Naive thymus-derived CD4-positive, alpha-beta T cell (primary cell): ENCODE measurements around the gene ACKR3. TPM values are rescaled to one million over a fixed set of nuclear protein-coding genes. Genes with fewer than 3 reads are reported as not detected.

Source experiments
- ATAC-seq: fragments of 150-1000 bp; cut with Tn5 transposase; 2 replicates; pipeline ENCODE4 v1.10.0; 2021; ENCODE audit warnings: mild to moderate bottlenecking, moderate library complexity
- CTCF ChIA-PET: fragments of 350-600 bp; sonication (Branson Sonifier 250); formaldehyde crosslinking; loops from one replicate; lab custom pipeline; 2021; ENCODE audit warnings: antibody characterized with exemption; lab: Charles Lee
- POLR2A ChIA-PET: fragments of 350-600 bp; sonication (Branson Sonifier 250); formaldehyde crosslinking; loops from one replicate; lab custom pipeline; 2021; ENCODE audit warnings: antibody characterized with exemption, inconsistent platforms; lab: Charles Lee
- DNase-seq, 9 donors: peaks; one replicate each; pipeline versions ENCODE4 v3.0.0 to v3.0.0-alpha.2; 2020 to 2022; ENCODE audit warnings: mixed read lengths in 1 of 9
- H3K27ac ChIP-seq: one replicate; pipeline ENCODE4 v1.7.0; 2013; ENCODE audit warnings: mild to moderate bottlenecking, low read depth, low read length, moderate library complexity
- H3K27me3 ChIP-seq, 2 donors: one replicate each; pipeline ENCODE4 v1.7.0; 2013; ENCODE audit warnings: low read length in 2 of 2, mild to moderate bottlenecking in 2 of 2, moderate library complexity in 2 of 2; ENCODE audit not compliant: control insufficient read depth in 2 of 2, insufficient read depth in 2 of 2
- H3K36me3 ChIP-seq, 3 experiments: 1 replicate in 2 of 3; 2 replicates in 1 of 3; pipeline ENCODE4 v1.7.0; 2013; ENCODE audit warnings: low read length in 3 of 3, mild to moderate bottlenecking in 3 of 3, moderate library complexity in 1 of 3; ENCODE audit not compliant: insufficient read depth in 3 of 3, control insufficient read depth in 2 of 3
- H3K4me1 ChIP-seq, 2 donors: one replicate each; pipeline ENCODE4 v1.7.0; 2013; ENCODE audit warnings: low read length in 2 of 2, mild to moderate bottlenecking in 2 of 2, moderate library complexity in 1 of 2; ENCODE audit not compliant: control insufficient read depth in 2 of 2, insufficient read depth in 2 of 2
- H3K4me3 ChIP-seq: 2 replicates; pipeline ENCODE4 v1.7.0; 2013; ENCODE audit warnings: mild to moderate bottlenecking, low read length
- H3K9me3 ChIP-seq, 3 experiments: 1 replicate in 2 of 3; 2 replicates in 1 of 3; pipeline ENCODE4 v1.7.0; 2013; ENCODE audit warnings: low read length in 3 of 3; ENCODE audit not compliant: control insufficient read depth in 2 of 3
- H3K27ac Mint-ChIP-seq, 9 donors: one replicate each; pipeline ENCODE4 v1.8.0; 2020 to 2022; ENCODE audit warnings: mixed read lengths in 9 of 9, mild to moderate bottlenecking in 8 of 9, moderate library complexity in 5 of 9, inconsistent platforms in 2 of 9
- H3K27me3 Mint-ChIP-seq, 5 donors: one replicate each; pipeline ENCODE4 v1.8.0; 2021 to 2022; ENCODE audit warnings: mixed read lengths in 5 of 5, mild to moderate bottlenecking in 1 of 5
- H3K36me3 Mint-ChIP-seq, 5 donors: one replicate each; pipeline ENCODE4 v1.8.0; 2020 to 2022; ENCODE audit warnings: mixed read lengths in 5 of 5, mild to moderate bottlenecking in 3 of 5, inconsistent platforms in 1 of 5
- H3K4me1 Mint-ChIP-seq, 7 donors: one replicate each; pipeline ENCODE4 v1.8.0; 2020 to 2022; ENCODE audit warnings: mixed read lengths in 7 of 7, mild to moderate bottlenecking in 3 of 7, inconsistent platforms in 1 of 7
- H3K4me3 Mint-ChIP-seq, 10 donors: one replicate each; pipeline ENCODE4 v1.8.0; 2020 to 2022; ENCODE audit warnings: mild to moderate bottlenecking in 10 of 10, mixed read lengths in 10 of 10, moderate library complexity in 6 of 10, inconsistent platforms in 2 of 10
- H3K9me3 Mint-ChIP-seq, 11 donors: one replicate each; pipeline ENCODE4 v1.8.0; 2020 to 2022; ENCODE audit warnings: mixed read lengths in 11 of 11, mild to moderate bottlenecking in 4 of 11, inconsistent platforms in 1 of 11, moderate library complexity in 1 of 11
- intact Hi-C, 2 donors: fragments of 100-400 bp; cut with micrococcal nuclease; formaldehyde crosslinking; loops; one replicate each; pipeline ENCODE4 v1.15.1; 2023
- polyA plus RNA-seq, 2 donors: library from polyadenylated mRNA; unstranded; fragments of 300-500 nt; fragmentation: Illumina TruSeq; gene quantifications; one replicate each; pipeline ENCODE4 v1.2.3, GENCODE V29; 2021
- total RNA-seq, 6 experiments: library from RNA in 5 of 6; stranded (reverse) in 5 of 6; gene quantifications; 1 replicate in 5 of 6; 2 replicates in 1 of 6; pipeline ENCODE4 v1.2.3 and lab custom pipeline; 2021 to 2026

ACKR3 gene
- total and polyA plus RNA-seq, 7 experiments from 2014 or later: 2.8 to 6.2 (median 4.1) TPM

DNA sequence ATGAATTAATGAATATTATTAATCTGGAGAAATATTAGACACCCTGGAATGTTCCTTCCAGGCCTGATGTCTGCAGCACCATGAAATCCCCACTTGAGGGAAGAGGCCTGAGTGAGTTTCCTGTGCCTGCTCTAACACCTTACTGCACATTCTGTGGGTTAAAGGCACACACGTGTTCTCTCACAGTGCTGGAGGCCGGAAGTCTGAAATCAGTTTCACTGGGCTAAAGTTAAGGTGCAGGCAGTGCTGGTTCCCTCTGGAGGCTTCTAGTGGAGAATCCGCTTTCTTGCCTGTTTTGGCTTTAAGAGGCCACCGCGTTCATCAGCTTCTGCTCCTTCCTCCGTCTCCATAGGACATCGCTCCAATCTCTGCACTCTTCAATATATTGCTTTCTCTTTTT lies 48.7 kb downstream of the ACKR3 start:
- ATAC-seq: peak; percentile 28

GRCh38 chr2:236619910-236620612 lies 50.4 kb downstream of the ACKR3 start:
- Histone ChIP-seq H3K36me3 (no peaks in the 10 kb centered on the region), H3K4me3 (no peak overlapping the region), H3K27ac (no peak overlapping the region), H3K9me3 (no peaks in the 10 kb centered on the region), H3K27me3 (no peaks in the 10 kb centered on the region), H3K4me1 (peaks cover 0 to 12% of the 10 kb centered on the region in 2 donors)
- intact Hi-C loops: no loop called here
- DNase-seq (peak in 4 of 9 donors; percentile 6 to 37 (median 15)), ATAC-seq (peak; percentile 14)
- CTCF ChIA-PET: no interaction called here
- Mint-ChIP-seq H3K27ac (peak overlapping the region in 8 of 9 donors; percentile 21 to 93 (median 87)), H3K9me3 (no peaks in the 10 kb centered on the region), H3K4me3 (peak overlapping the region in 8 of 10 donors; percentile 1 to 61 (median 14)), H3K4me1 (peaks cover 0 to 35% (median 16%) of the 10 kb centered on the region in 7 donors), H3K27me3 (no peaks in the 10 kb centered on the region), H3K36me3 (no peaks in the 10 kb centered on the region)
- POLR2A ChIA-PET: no interaction called here

More for the DNA sequence above, 48.7 kb downstream of the ACKR3 start:
- H3K36me3 Mint-ChIP-seq: no peaks in the 10 kb centered on the region
- H3K9me3 ChIP-seq: no peaks in the 10 kb centered on the region
- H3K4me3 Mint-ChIP-seq: no peak overlapping the region
- no peak overlapping the region for H3K4me3 ChIP-seq
- peak in 4 of 9 donors; percentile 3 to 15 (median 5) for DNase-seq
- no peaks in the 10 kb centered on the region for H3K36me3 ChIP-seq
- ChIA-PET POLR2A (no interaction called here), CTCF (no interaction called here)
- intact Hi-C loops: no loop called here
- H3K27me3 ChIP-seq: no peaks in the 10 kb centered on the region
- H3K27me3 Mint-ChIP-seq: peaks cover 0 to 8% (median 0%) of the 10 kb centered on the region in 5 donors
- H3K4me1 ChIP-seq: peaks cover 0 to 12% of the 10 kb centered on the region in 2 donors
- peaks cover 0 to 35% (median 16%) of the 10 kb centered on the region in 7 donors for H3K4me1 Mint-ChIP-seq
- H3K27ac Mint-ChIP-seq: peak overlapping the region in 1 of 9 donors; percentile 16
- H3K9me3 Mint-ChIP-seq: no peaks in the 10 kb centered on the region
- no peak overlapping the region for H3K27ac ChIP-seq

- no peaks in the 10 kb centered on the region for H3K9me3 ChIP-seq
- POLR2A ChIA-PET: no interaction called here
- no peaks in the 10 kb centered on the region for H3K36me3 ChIP-seq
- Mint-ChIP-seq H3K4me3 (peak overlapping the region in 1 of 10 donors; percentile 17), H3K4me1 (peaks cover 0 to 35% (median 16%) of the 10 kb centered on the region in 7 donors), H3K27me3 (no peaks in the 10 kb centered on the region), H3K36me3 (no peaks in the 10 kb centered on the region), H3K9me3 (no peaks in the 10 kb centered on the region), H3K27ac (peak overlapping the region in 2 of 9 donors; percentile 58 to 59)
- no peaks in the 10 kb centered on the region for H3K27me3 ChIP-seq
- no peak overlapping the region for H3K4me3 ChIP-seq
- intact Hi-C loops: no loop called here
- no peak for ATAC-seq
- H3K4me1 ChIP-seq: peaks cover 0 to 12% of the 10 kb centered on the region in 2 donors
- H3K27ac ChIP-seq: no peak overlapping the region
- DNase-seq: no peak
- CTCF ChIA-PET: no interaction called here
Observed at GRCh38 chr2:236621786-236622185, 52.2 kb downstream of the ACKR3 start.

GRCh38 chr2:236622201-236622600 lies 52.6 kb downstream of the ACKR3 start:
- CTCF ChIA-PET: no interaction called here
- Histone ChIP-seq H3K9me3 (no peaks in the 10 kb centered on the region), H3K27me3 (no peaks in the 10 kb centered on the region), H3K4me3 (no peak overlapping the region), H3K4me1 (peaks cover 0 to 12% of the 10 kb centered on the region in 2 donors), H3K27ac (no peak overlapping the region), H3K36me3 (no peaks in the 10 kb centered on the region)
- Mint-ChIP-seq H3K4me3 (peak overlapping the region in 1 of 10 donors; percentile 43), H3K4me1 (peaks cover 0 to 35% (median 16%) of the 10 kb centered on the region in 7 donors), H3K36me3 (no peaks in the 10 kb centered on the region), H3K27me3 (no peaks in the 10 kb centered on the region), H3K27ac (no peak overlapping the region), H3K9me3 (no peaks in the 10 kb centered on the region)
- intact Hi-C loops: no loop called here
- ATAC-seq (no peak), DNase-seq (no peak)
- POLR2A ChIA-PET: no interaction called here

GRCh38 chr2:236622660-236623059 lies 53.0 kb downstream of the ACKR3 start:
- intact Hi-C loops: no loop called here
- no peak for DNase-seq
- Histone ChIP-seq H3K36me3 (no peaks in the 10 kb centered on the region), H3K27ac (no peak overlapping the region), H3K4me3 (no peak overlapping the region), H3K9me3 (no peaks in the 10 kb centered on the region), H3K4me1 (peaks cover 0 to 12% of the 10 kb centered on the region in 2 donors), H3K27me3 (no peaks in the 10 kb centered on the region)
- peaks cover 0 to 32% (median 16%) of the 10 kb centered on the region in 7 donors for H3K4me1 Mint-ChIP-seq
- no peak overlapping the region for H3K4me3 Mint-ChIP-seq
- H3K27me3 Mint-ChIP-seq: no peaks in the 10 kb centered on the region
- no peaks in the 10 kb centered on the region for H3K9me3 Mint-ChIP-seq
- ChIA-PET CTCF (no interaction called here), POLR2A (no interaction called here)
- no peak for ATAC-seq
- H3K27ac Mint-ChIP-seq: no peak overlapping the region
- no peaks in the 10 kb centered on the region for H3K36me3 Mint-ChIP-seq

GRCh38 chr2:236623816-236624215 lies 54.2 kb downstream of the ACKR3 start:
- CTCF ChIA-PET: no interaction called here
- H3K27ac Mint-ChIP-seq: no peak overlapping the region

More at GRCh38 chr2:236623816-236624215, 54.2 kb downstream of the ACKR3 start:
- H3K27me3 ChIP-seq: no peaks in the 10 kb centered on the region
- H3K27ac ChIP-seq: no peak overlapping the region
- no peaks in the 10 kb centered on the region for H3K9me3 ChIP-seq
- H3K4me3 ChIP-seq: no peak overlapping the region
- Mint-ChIP-seq H3K4me1 (peaks cover 0 to 26% (median 16%) of the 10 kb centered on the region in 7 donors), H3K9me3 (no peaks in the 10 kb centered on the region), H3K4me3 (no peak overlapping the region), H3K27me3 (no peaks in the 10 kb centered on the region), H3K36me3 (no peaks in the 10 kb centered on the region)
- peaks cover 0 to 12% of the 10 kb centered on the region in 2 donors for H3K4me1 ChIP-seq
- no peak for DNase-seq
- intact Hi-C loops: no loop called here
- ATAC-seq: no peak
- POLR2A ChIA-PET: no interaction called here
- H3K36me3 ChIP-seq: no peaks in the 10 kb centered on the region
